Ectodermal cell (in vitro differentiated cells): ENCODE results near the gene TOX2.

Source experiments
- H3K27ac ChIP-seq: 2 replicates; pipeline ENCODE4 v1.7.0; 2013; ENCODE audit warnings: mild to moderate bottlenecking, low read depth, low read length; ENCODE audit not compliant: insufficient read depth, poor library complexity, severe bottlenecking
- H3K27me3 ChIP-seq: 2 replicates; pipeline ENCODE4 v1.7.0; 2013; ENCODE audit warnings: mild to moderate bottlenecking, low read length; ENCODE audit not compliant: insufficient read depth, control insufficient read depth, poor library complexity, severe bottlenecking
- H3K36me3 ChIP-seq: one replicate; pipeline ENCODE4 v1.7.0; 2013; ENCODE audit warnings: low read length; ENCODE audit not compliant: control insufficient read depth, insufficient read depth
- H3K4me1 ChIP-seq: one replicate; pipeline ENCODE4 v1.7.0; 2013; ENCODE audit warnings: low read length; ENCODE audit not compliant: control insufficient read depth, insufficient read depth
- H3K4me3 ChIP-seq: 2 replicates; pipeline ENCODE4 v1.7.0; 2013; ENCODE audit warnings: low read depth, low read length, control low read depth; ENCODE audit not compliant: insufficient read depth
- H3K9me3 ChIP-seq: 2 replicates; pipeline ENCODE4 v1.7.0; 2013; ENCODE audit warnings: mild to moderate bottlenecking, low read length, moderate library complexity; ENCODE audit not compliant: control insufficient read depth
- WGBS, 2 experiments: methylation state at CpG; one replicate each; pipeline ENCODE4 v1.1.7; 2013; ENCODE audit warnings: missing lambda C conversion rate in 2 of 2; 5-methylcytosine and 5-hydroxymethylcytosine counted together

The TOX2 gene

GRCh38 chr20:44067650-44068081 is 153.0 kb downstream of the TOX2 start:
- Histone ChIP-seq H3K4me3 (no peak overlapping the region), H3K27ac (no peak overlapping the region), H3K9me3 (no peaks in the 10 kb centered on the region), H3K36me3 (no peaks in the 10 kb centered on the region), H3K4me1 (no peaks in the 10 kb centered on the region), H3K27me3 (no peaks in the 10 kb centered on the region)
- 94 to 95% methylated on average over 15 of the region's 15 CpGs for WGBS, 2 experiments

GRCh38 chr20:44068316-44069201 is 153.9 kb downstream of the TOX2 start:
- no peaks in the 10 kb centered on the region for H3K4me1 ChIP-seq
- 82 to 84% methylated on average over 30 of the region's 30 CpGs for WGBS, 2 experiments
- H3K4me3 ChIP-seq = no peak overlapping the region

GRCh38 chr20:44069203-44070011 is 154.8 kb downstream of the TOX2 start:
- H3K27me3 ChIP-seq = no peaks in the 10 kb centered on the region
- WGBS, 2 experiments = 95% methylated on average over 26 of the region's 26 CpGs
- H3K36me3 ChIP-seq = no peaks in the 10 kb centered on the region
- no peak overlapping the region for H3K4me3 ChIP-seq
- H3K27ac ChIP-seq = no peak overlapping the region
- no peaks in the 10 kb centered on the region for H3K4me1 ChIP-seq
- no peaks in the 10 kb centered on the region for H3K9me3 ChIP-seq

More at GRCh38 chr20:44068316-44069201, 153.9 kb downstream of the TOX2 start:
- no peak overlapping the region for H3K27ac ChIP-seq
- H3K27me3 ChIP-seq = no peaks in the 10 kb centered on the region
- H3K36me3 ChIP-seq = no peaks in the 10 kb centered on the region
- no peaks in the 10 kb centered on the region for H3K9me3 ChIP-seq

- no peak overlapping the region for H3K27ac ChIP-seq
- no peaks in the 10 kb centered on the region for H3K27me3 ChIP-seq
- no peaks in the 10 kb centered on the region for H3K9me3 ChIP-seq
- no peaks in the 10 kb centered on the region for H3K36me3 ChIP-seq
- no peak overlapping the region for H3K4me3 ChIP-seq
- WGBS, 2 experiments = 87 to 88% methylated on average over 17 of the region's 17 CpGs
- no peaks in the 10 kb centered on the region for H3K4me1 ChIP-seq
Observed at GRCh38 chr20:44070139-44070900, 155.7 kb downstream of the TOX2 start.

GRCh38 chr20:44071057-44071456 is 156.4 kb downstream of the TOX2 start:
- WGBS, 2 experiments = 89% methylated on average over 10 of the region's 10 CpGs
- H3K4me3 ChIP-seq = no peak overlapping the region
- H3K27me3 ChIP-seq = no peaks in the 10 kb centered on the region
- no peaks in the 10 kb centered on the region for H3K9me3 ChIP-seq
- H3K4me1 ChIP-seq = no peaks in the 10 kb centered on the region
- H3K36me3 ChIP-seq = no peaks in the 10 kb centered on the region
- no peak overlapping the region for H3K27ac ChIP-seq

GRCh38 chr20:44071526-44072111 is 157.0 kb downstream of the TOX2 start:
- no peak overlapping the region for H3K27ac ChIP-seq
- 83 to 87% methylated on average over 11 of the region's 11 CpGs for WGBS, 2 experiments

GRCh38 chr20:44072384-44072783 is 157.7 kb downstream of the TOX2 start:
- Histone ChIP-seq H3K27ac (no peak overlapping the region), H3K36me3 (no peaks in the 10 kb centered on the region), H3K9me3 (no peaks in the 10 kb centered on the region), H3K4me3 (no peak overlapping the region), H3K4me1 (no peaks in the 10 kb centered on the region), H3K27me3 (no peaks in the 10 kb centered on the region)
- WGBS, 2 experiments = 77 to 85% methylated on average over 4 to 6 of the region's 6 CpGs

More at GRCh38 chr20:44071526-44072111, 157.0 kb downstream of the TOX2 start:
- Histone ChIP-seq H3K4me3 (no peak overlapping the region), H3K9me3 (no peaks in the 10 kb centered on the region), H3K36me3 (no peaks in the 10 kb centered on the region), H3K27me3 (no peaks in the 10 kb centered on the region), H3K4me1 (no peaks in the 10 kb centered on the region)

GRCh38 chr20:44073011-44073674 is 158.5 kb downstream of the TOX2 start:
- H3K27ac ChIP-seq = no peak overlapping the region
- no peaks in the 10 kb centered on the region for H3K36me3 ChIP-seq
- WGBS, 2 experiments = 80 to 82% methylated on average over 16 of the region's 16 CpGs
- H3K9me3 ChIP-seq = no peaks in the 10 kb centered on the region
- no peaks in the 10 kb centered on the region for H3K4me1 ChIP-seq
- no peaks in the 10 kb centered on the region for H3K27me3 ChIP-seq
- no peak overlapping the region for H3K4me3 ChIP-seq

- no peaks in the 10 kb centered on the region for H3K36me3 ChIP-seq
- no peak overlapping the region for H3K4me3 ChIP-seq
- no peaks in the 10 kb centered on the region for H3K9me3 ChIP-seq
- no peaks in the 10 kb centered on the region for H3K27me3 ChIP-seq
- no peaks in the 10 kb centered on the region for H3K4me1 ChIP-seq
- no peak overlapping the region for H3K27ac ChIP-seq
- WGBS, 2 experiments = 66 to 68% methylated on average over 6 of the region's 6 CpGs
Observed at GRCh38 chr20:44073675-44074071, 159.0 kb downstream of the TOX2 start.
